Testis (tissue), 2 donors: Measurements from ENCODE around the gene COL23A1.

Experiments used
- POLR2A ChIP-seq: fragments of 450-650 bp; IDR thresholded peaks from one replicate; pipeline ENCODE4 v1.6.1; 2017; ENCODE audit warnings: antibody characterized with exemption, mild to moderate bottlenecking, moderate library complexity
- TF ChIP-seq, protein P1 (sequence below), 3 experiments: fragments of 450-650 bp in 2 of 3; fragments of 200-600 bp in 1 of 3; sonication (generic) in 1 of 3; IDR thresholded peaks; one replicate each; pipeline ENCODE4 v1.5.1; 2016 to 2019; ENCODE audit warnings: antibody characterized with exemption in 3 of 3, mild to moderate bottlenecking in 2 of 3, moderate library complexity in 1 of 3

- no peak for TF ChIP-seq POLR2A
- TF ChIP-seq, protein P1, sequence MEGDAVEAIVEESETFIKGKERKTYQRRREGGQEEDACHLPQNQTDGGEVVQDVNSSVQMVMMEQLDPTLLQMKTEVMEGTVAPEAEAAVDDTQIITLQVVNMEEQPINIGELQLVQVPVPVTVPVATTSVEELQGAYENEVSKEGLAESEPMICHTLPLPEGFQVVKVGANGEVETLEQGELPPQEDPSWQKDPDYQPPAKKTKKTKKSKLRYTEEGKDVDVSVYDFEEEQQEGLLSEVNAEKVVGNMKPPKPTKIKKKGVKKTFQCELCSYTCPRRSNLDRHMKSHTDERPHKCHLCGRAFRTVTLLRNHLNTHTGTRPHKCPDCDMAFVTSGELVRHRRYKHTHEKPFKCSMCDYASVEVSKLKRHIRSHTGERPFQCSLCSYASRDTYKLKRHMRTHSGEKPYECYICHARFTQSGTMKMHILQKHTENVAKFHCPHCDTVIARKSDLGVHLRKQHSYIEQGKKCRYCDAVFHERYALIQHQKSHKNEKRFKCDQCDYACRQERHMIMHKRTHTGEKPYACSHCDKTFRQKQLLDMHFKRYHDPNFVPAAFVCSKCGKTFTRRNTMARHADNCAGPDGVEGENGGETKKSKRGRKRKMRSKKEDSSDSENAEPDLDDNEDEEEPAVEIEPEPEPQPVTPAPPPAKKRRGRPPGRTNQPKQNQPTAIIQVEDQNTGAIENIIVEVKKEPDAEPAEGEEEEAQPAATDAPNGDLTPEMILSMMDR (IDR thresholded peaks at IDR 0.05) = no peak
Observed at GRCh38 chr5:178206166-178207101, 383.8 kb downstream of the COL23A1 start.
